GM19452 (cell line): ENCODE results near the gene RIMS4.

Experiments used
- ATAC-seq: cut with Tn5 transposase; IDR thresholded peaks from one replicate; pipeline ENCODE4 v1.9.1; 2021; ENCODE audit not compliant: unreplicated experiment

The RIMS4 gene

GRCh38 chr20:44743916-44744655, 66.3 kb downstream of the RIMS4 start:
- no peak for ATAC-seq

- ATAC-seq, result no peak
Measured at GRCh38 chr20:44743080-44743701, 67.2 kb downstream of the RIMS4 start.

- no peak for ATAC-seq
Measured at GRCh38 chr20:44742304-44743079, 67.9 kb downstream of the RIMS4 start.

- ATAC-seq, result no peak
Measured at GRCh38 chr20:44739942-44740341, 70.4 kb downstream of the RIMS4 start.

GRCh38 chr20:44738813-44739477, 71.4 kb downstream of the RIMS4 start:
- no peak for ATAC-seq

- ATAC-seq, result no peak
Measured at GRCh38 chr20:44737116-44737515, 73.2 kb downstream of the RIMS4 start.

GRCh38 chr20:44736170-44737021, 74.0 kb downstream of the RIMS4 start:
- no peak for ATAC-seq

GRCh38 chr20:44735816-44736169, 74.6 kb downstream of the RIMS4 start:
- ATAC-seq, result no peak

GRCh38 chr20:44734938-44735337, 75.4 kb downstream of the RIMS4 start:
- ATAC-seq, result no peak

GRCh38 chr20:44733341-44734069, 76.8 kb downstream of the RIMS4 start:
- no peak for ATAC-seq

GRCh38 chr20:44732327-44732726, 78.0 kb downstream of the RIMS4 start:
- ATAC-seq, result no peak

- ATAC-seq, result no peak
Measured at GRCh38 chr20:44731657-44732056, 78.7 kb downstream of the RIMS4 start.

- ATAC-seq, result no peak
Measured at GRCh38 chr20:44730441-44730840, 79.9 kb downstream of the RIMS4 start.

GRCh38 chr20:44728801-44729443, 81.4 kb downstream of the RIMS4 start:
- ATAC-seq, result no peak

- no peak for ATAC-seq
Measured at GRCh38 chr20:44727651-44728050, 82.7 kb downstream of the RIMS4 start.

GRCh38 chr20:44727039-44727438, 83.3 kb downstream of the RIMS4 start:
- no peak for ATAC-seq

GRCh38 chr20:44725837-44726236, 84.5 kb downstream of the RIMS4 start:
- no peak for ATAC-seq

GRCh38 chr20:44724423-44725091, 85.8 kb downstream of the RIMS4 start:
- no peak for ATAC-seq

- ATAC-seq, result no peak
Measured at GRCh38 chr20:44723798-44724362, 86.5 kb downstream of the RIMS4 start.
